ENCODE measurements around the gene FDPS.
A peak's percentile ranks its signal among the peaks of the same experiment; 100 is the strongest.
"Not testable (repeated sequence)": the region's sequence is repeated elsewhere in the genome, so short reads cannot be mapped to it uniquely, and the experiment has no call there.

Gene FDPS

GRCh38 chr1:155313261-155313660 lies 4.6 kb downstream of the FDPS start:
- no peak for DNase-seq

GRCh38 chr1:155316922-155317321 lies 8.3 kb downstream of the FDPS start:
- DNase-seq, result no peak

- no peak for DNase-seq
Measured at GRCh38 chr1:155318082-155318481, 9.4 kb downstream of the FDPS start.

DNA sequence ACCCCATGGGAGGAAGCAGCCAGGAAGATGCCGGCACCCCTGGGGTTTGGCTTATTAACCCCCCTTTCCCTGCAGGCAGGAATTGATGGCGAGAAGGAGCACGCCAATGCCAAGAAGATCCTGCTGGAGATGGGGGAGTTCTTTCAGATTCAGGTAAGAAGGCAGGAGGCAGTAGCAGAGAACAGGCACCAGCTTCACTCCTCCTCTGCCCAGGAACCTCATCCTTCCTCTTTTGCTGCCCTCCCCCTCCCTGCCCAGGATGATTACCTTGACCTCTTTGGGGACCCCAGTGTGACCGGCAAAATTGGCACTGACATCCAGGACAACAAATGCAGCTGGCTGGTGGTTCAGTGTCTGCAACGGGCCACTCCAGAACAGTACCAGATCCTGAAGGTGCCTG lies 10.9 kb downstream of the FDPS start:
- no peak for DNase-seq

- no peak for DNase-seq
Measured at GRCh38 chr1:155320252-155320651, 11.6 kb downstream of the FDPS start.

DNA sequence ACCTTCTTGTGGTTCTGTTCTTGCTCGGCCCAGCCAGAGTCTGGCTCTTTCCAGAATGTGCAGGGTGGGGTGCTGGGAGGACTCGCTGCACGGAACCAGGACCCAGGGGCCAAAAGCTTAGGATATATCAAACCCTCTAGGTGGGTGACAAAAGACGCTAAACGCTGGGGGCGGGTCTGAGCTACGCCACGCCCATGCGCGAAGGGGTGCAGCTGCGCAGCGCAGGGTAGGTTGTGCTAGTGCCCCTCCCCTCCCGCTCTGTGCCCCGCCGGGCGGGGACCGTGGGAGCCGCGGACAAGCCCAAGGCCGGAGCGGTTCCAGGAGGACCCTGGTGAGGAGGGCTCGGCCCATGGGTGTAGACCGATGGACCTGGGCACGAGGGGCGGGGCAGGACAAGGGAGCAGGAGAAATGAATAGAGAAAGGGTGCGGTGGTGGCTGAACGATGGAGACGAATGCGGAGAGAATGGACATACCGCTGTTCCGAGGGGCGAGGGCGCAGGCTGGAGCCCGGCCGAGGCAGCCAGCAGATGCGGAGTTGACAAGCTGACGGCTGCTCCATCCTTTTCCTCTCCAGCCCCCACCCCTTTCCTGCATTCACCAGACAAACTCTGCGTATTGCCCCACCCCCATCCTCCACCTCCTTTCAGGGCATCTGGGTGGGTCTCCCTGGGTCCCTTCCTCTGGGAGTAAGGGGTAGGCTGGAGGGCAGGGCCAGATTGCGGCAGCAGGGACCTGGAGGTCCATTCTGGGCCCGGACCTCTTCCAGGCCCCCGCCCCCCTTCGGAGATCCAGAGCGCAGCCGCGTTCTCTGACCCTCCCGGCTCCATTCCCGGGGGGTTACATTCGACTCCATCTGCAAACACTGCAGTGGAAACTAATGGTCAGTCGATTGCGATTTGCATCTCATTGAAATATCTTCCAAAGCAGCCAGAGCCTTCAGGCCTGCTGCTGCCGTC lies 12.3 kb downstream of the FDPS start, which contains the start of gene RUSC1:
Gene RUSC1, plus strand, starts transcription at position 234 of the 957 bp plus-strand sequence. CDS start 880 bp downstream, outside the sequence.
- peak; percentile 84 for DNase-seq

DNA sequence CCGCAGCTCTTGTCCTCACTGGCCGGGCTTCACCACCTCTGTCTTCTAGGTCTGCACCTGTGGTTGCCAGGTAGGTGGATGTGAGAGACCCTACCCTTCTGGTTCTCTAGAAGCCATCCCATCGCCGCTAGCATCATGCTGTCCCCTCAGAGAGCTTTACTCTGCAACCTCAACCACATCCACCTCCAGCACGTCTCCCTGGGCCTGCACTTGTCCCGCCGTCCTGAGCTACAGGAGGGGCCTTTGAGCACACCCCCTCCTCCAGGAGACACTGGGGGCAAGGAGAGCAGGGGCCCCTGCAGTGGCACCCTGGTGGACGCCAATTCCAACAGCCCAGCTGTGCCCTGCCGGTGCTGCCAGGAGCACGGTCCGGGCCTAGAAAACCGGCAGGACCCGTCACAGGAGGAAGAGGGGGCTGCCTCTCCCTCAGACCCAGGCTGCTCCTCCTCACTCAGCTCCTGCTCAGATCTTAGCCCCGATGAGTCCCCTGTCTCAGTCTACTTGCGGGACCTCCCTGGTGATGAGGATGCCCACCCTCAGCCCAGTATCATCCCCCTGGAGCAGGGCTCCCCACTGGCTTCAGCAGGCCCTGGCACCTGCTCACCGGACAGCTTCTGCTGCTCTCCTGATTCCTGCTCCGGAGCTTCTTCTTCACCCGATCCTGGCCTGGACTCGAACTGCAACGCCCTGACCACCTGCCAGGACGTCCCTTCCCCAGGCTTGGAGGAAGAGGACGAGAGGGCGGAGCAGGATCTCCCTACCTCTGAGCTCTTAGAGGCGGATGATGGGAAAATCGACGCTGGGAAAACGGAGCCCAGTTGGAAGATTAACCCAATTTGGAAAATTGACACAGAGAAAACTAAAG lies 13.2 kb downstream of the FDPS start:
- DNase-seq, result no peak

DNA sequence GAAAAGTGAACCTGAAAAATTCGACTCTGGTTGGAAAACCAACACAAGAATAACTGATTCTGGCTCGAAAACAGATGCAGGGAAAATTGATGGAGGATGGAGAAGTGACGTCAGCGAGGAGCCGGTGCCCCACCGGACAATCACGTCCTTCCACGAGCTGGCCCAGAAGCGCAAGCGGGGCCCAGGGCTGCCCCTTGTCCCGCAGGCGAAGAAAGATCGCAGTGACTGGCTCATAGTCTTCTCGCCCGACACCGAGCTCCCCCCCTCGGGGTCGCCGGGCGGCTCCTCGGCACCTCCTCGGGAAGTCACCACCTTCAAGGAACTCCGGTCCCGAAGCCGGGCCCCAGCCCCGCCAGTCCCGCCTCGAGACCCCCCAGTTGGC lies 13.9 kb downstream of the FDPS start:
- peak; percentile 63 for DNase-seq

DNA sequence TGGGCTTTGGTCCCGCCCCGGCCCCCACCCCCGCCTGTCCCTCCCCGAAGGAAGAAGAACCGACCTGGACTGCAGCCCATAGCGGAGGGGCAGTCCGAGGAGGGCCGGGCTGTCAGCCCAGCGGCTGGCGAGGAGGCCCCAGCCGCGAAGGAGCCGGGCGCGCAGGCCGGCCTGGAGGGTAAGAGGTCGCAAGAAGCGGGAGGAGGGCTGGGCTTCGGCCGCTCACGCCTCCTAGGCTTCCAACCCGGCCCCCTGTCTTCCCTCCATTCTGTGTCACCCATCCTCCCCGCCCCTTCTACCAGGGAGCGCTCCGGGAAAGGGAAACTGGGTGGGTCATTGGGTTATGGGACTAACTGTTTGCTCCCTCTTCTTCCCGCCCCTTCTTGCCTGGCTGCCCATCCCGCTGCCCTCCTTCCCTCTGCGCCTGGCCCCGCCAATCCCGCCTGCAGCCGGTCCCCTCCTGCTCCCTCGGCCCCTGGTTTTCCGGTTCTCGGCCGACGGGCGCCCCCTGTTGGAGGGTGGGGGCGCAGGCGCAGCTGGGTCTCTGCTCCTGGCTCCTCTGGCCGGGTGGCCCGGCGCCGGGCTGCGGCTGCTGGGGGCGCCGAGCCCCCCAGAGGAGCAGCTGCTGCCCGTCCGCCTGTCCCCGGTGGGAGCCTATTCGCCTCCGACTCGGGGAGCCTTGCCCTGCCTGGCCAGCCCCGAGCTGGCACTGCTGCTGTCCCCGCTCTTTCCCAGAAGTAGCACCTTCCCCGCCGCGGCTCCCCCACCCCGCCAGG lies 14.5 kb downstream of the FDPS start:
- DNase-seq, result peak; percentile 96

- no peak for DNase-seq
Measured at GRCh38 chr1:155323729-155324036, 15.0 kb downstream of the FDPS start.

DNA sequence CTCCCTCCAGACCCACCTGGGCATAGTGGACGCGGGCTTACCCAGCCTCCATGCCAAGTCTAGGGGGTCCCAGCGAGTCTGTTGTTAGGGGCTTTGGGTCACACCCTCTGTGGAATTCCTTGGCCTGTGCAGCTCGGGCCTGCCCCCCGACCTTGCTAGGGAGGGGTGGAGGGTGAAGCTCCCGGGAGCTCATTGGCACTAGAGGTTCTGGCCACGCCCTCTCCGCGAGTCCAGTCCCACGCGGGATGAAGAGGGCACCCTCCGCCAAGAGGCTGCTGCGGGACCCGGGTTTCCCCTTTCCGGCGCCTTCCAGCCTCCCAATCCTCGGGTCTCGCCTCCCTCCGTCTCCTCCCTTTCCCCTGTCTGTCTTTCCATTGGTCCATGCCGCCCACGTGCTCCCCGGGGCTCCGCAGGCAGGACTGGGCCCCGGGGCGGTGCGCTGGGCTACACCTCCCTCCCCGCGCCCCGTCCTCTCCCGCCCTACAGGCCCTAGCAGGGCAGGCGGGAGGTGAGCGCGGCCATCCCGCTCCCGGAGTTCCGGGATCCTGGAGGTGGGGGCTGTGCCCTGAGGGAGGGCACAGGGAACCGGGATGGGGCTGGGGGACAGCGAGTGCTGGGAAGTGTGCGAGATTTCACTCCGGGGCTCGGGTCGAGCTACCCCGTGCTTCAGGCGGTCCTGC lies 15.5 kb downstream of the FDPS start:
- peak; percentile 95 for DNase-seq

DNA sequence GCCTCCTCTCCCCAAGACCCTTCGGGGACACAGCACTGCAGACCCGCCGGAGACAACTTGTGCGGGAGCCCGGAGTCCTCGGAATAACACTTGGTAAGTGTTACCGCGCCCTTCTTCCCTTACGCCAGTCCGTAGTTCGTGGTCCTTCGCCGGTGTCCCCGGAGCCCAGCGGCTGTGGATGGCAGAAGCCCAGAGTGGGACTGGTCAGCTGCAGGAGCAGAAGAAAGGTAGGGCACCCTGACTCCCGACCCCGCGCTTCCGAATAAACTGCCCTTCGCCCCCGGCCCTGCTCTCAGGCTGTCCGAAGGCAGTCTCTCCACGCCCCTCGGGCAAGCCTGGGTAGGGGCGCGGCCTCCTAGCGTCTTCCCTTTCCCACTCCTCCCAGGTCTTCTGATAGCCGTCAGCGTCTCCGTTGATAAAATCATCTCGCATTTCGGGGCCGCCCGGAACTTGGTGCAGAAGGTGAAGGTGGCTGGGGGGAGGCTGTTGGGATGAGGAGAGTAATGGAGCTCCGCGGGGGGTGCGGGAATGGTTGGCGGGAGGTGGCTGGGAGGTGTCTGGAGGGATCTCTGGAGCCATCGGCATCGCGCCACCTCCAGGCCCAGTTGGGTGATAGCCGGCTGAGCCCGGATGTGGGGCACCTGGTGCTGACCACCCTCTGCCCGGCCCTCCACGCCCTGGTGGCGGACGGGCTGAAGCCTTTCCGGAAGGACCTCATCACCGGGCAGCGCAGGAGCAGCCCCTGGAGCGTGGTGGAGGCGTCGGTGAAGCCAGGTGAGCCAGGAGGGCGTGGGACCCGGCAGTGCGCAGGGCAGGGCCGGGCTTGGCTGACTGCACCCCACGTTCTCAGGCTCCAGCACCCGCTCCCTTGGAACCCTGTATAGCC lies 16.3 kb downstream of the FDPS start:
- peak; percentile 82 for DNase-seq

- no peak for DNase-seq
Measured at GRCh38 chr1:155325603-155325893, 16.9 kb downstream of the FDPS start.

DNA sequence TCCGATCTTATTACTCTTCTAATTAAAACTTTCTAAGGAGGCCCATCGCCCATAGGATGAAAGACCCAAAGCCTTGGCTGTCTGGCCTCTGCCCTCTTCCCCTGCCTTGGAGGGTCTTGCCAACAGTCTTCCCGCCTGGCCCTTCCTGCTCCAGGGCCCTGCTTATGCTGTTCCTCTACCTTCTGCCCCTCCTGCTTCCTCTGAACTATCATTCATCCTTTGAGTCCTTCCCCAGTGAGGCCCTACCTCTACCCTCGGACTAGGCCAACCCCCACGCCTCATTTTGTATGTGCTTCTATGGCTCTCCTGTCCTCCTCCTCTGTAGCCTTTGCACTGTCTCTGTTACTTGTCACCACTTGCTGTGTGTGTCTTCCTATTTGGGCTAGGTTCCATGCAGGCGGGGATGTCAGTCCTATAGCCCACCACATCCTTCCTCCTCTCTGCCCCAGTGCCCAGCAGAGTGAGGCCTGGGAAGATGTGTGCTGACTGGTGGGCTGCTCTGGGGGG lies 17.4 kb downstream of the FDPS start:
- no peak for DNase-seq

DNA sequence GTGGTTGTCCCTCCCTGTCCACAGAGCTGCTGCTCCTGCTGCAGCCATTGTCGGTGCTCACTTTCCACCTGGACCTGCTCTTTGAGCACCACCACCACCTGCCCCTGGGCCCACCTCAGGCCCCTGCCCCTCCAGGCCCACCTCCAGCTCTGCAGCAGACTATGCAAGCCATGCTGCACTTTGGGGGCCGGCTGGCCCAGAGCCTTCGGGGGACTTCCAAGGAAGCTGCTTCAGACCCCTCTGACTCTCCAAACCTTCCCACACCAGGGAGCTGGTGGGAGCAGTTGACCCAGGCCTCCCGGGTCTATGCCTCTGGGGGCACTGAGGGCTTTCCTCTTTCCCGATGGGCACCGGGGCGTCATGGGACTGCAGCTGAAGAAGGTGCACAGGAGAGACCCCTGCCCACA lies 18.0 kb downstream of the FDPS start:
- no peak for DNase-seq

DNA sequence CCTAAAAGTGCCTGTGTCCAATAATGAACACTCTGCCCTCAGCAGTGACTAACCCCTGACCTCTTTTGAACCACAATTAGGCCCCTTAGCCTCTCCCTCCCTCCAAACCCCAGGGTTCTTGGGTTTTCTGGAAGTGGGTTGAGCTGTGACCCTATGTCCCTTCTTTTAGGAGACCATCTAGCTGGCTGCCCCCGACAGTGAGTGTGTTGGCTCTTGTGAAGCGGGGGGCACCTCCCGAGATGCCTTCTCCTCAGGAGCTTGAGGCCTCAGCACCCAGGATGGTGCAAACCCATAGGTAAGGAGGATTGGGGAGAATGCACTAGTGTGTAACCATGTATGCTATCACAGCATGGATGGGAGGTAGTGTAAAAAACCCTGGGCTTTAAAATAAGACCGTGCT lies 19.3 kb downstream of the FDPS start:
- no peak for DNase-seq

GRCh38 chr1:155328856-155329255 lies 20.2 kb downstream of the FDPS start:
- DNase-seq, result not testable (repeated sequence)

DNA sequence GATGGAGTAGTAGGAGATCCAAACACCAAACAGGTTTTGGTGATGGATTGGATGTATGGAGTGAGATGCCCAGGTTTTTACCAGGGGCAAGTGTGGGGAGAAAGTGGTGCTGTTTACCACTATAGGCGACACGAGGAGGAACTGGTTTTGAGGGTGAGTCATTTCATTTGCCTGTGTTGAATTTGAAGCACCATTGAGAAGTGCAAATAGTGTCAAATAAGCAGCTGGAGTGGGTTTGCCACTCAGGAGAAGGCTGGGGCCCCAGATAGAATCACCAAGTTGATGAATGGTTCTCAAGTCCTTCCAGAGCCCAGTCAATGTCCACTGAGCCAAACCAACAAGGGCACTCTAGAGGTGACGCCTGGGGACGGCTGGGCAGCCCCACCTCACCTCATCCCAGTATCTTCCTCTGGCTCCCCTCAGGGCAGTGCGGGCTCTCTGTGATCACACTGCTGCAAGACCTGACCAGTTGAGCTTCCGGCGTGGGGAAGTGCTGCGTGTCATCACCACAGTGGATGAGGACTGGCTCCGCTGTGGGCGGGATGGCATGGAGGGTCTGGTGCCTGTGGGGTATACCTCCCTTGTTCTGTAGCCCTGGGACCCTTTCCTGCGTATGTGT lies 21.4 kb downstream of the FDPS start:
- DNase-seq, result no peak

DNA sequence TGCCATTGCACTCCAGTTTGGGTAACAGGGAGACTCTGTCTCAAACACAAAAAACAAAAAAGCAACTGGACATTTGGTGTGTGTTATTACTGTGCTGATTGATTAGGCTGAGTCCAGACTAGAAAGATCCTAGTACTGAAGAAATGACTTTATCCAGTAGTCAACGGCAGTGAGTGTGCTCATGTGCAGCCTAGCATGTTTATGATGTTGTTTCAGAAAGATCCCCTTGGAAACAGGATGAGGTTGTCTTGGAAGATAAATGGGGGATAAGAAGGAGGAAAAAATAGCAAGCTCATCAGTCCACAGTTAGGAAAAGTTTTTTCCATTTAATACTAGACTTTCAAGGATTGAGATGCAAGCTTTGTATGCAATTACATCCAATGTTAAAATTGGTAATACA lies 26.3 kb downstream of the FDPS start:
- no peak for DNase-seq

GRCh38 chr1:155339515-155340097 lies 30.9 kb downstream of the FDPS start:
- no peak for DNase-seq

Measured in right kidney (tissue), 1 donor.